Activated CD4-positive, alpha-beta T cell treated with anti-CD3 and anti-CD28 coated beads for 24 hours (primary cell): ENCODE results near the gene MRPL14.

Experiments used
- DNase-seq, 2 donors: peaks; one replicate each; pipeline ENCODE4 v3.0.0-alpha.2; 2020; ENCODE audit warnings: low read depth in 2 of 2

Gene MRPL14

DNA sequence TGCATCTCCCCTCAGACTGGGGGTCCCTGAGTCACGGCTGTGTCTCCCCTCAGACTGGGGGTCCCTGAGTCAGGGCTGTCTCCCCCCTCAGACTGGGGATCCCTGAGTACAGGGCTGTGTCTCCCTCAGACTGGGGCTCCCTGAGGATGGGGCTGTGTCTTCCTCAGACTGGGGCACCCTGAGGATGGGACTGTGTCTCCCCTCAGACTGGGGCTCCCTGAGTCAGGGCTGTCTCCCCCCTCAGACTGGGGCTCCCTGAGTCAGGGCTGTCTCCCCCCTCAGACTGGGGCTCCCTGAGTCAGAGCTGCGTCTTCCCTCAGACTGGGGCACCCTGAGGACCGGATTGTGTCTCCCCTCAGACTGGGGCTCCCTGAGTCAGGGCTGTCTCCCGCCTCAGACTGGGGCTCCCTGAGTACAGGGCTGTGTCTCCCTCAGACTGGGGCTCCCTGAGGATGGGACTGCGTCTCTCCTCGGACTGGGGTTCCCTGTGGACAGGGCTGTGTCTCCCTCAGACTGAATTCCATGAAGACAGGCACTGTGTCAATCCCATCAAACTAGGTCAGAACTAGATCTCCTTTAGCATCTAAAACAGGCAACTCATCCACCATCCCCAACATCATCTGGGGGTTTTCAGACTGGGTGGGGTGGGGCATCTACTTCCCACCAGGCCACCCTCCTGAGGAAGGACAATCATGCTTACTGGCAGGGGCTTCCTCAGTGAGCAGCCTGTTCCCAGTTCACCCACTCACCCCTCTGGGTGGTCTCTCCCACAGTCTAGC is 60.7 kb downstream of the MRPL14 start:
- no peak for DNase-seq

DNA sequence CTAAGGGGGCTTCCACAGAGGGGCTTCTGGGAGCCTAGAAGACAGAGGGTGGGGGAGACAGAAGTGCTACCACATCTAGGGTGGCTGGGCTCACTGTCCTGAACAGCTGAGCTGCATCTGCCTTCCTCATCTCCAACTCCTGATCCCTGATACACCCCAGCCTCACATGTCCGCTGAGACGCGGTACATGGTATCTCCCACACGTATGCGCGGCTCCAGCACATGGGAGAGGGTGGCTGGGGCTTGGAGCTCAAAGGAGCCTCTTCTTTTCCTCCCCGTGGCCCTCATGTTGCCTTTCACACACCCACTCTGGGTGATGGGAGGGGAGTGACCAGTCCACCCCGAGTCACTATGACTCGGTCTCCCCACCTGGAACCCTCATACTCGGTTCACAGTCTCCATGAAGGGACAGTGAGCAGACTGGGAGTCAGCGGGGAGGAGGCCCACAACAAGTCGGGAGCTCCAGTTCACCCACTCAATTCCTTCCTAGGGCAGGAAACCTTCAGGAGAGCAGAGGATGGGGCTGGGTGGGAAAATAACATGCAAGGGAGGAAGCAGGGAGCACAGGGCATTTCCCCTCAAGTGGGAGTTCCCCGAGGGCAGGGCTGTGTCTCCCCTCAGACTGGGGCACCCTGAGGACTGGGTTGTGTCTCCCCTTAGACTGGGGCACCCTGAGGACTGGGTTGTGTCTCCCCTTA is 61.7 kb downstream of the MRPL14 start:
- DNase-seq, result no peak

DNA sequence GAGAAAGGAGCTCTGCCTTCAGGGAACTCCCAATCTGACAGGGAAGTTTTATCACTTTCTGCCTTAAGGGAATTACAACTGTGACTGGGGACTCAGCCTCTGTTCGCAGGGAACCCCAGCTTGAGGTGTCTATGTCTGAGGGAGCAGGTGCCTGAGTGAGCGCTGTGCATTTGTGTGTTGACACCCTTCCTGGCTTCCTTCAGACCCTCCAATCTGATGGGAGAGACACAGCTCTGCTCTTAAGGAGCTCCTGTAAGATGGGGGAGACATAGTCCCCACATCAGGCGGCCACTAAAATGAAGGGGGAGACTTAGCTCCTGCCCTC is 62.3 kb downstream of the MRPL14 start:
- DNase-seq, result no peak

DNA sequence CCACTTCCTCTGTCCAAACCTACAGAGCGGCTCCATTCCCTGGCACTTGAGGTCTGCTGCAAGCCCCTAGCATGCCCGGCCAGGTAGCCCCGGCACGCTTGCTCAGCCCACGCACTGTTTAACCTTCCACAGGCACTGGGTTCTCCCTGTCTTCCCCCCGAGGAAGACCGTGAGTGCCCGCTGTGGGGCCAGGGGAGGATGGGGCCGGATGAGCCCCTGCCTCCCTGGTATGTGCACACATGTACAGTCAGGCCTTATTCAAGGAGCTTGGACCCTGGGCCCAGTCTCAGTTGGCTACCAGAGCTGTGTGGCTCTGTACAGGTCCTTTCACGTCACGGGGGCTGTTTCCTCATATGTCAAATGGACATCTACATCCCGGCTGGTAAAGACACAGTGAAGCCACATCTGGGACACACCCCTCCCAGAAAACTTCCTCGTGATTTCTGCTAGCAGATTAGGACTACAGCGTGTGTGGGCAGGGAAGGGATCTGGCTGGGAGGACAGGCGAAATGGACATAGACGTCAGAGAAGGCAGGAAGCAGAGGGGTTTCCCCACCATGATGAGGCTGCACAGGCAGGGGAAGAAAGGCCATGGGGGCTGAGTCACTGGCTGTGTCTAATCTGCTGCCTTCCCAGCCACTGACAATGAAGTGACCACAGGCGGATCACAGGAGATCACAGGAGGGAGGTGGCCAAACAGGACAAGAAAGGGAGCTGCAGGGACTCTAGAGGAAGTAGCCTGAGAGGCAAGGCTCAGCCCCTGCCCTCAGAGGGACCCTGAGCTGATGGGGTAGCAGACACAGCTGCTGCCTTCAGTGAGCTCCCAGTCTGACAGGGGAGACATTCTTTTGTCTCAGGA is 62.9 kb downstream of the MRPL14 start:
- DNase-seq, result no peak

DNA sequence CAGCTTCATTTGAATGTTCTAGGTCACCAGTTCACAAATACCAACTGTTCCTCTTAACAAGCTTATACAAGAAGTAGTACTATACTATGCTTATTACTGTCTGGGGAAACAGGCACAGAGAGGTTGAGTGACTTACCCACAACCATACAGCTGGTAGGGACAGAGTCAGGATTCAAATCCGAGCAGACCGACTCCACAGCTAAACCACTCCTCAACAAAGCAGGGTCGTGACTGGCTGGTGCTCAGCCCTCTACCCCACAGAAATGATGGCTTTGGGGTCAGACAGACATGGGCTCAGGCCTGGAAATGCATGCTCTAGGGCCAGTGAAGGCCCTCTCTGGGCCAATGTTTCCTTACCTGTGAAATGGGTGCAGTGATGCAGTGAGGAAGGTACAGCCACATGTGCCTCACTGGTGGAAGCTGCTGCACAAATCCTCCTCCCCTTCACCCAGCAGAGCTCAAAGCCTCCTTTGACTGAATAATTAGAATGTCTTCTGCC is 63.6 kb downstream of the MRPL14 start:
- DNase-seq, result no peak
